Body of pancreas (tissue), 4 donors: ENCODE data around the gene BARX1. TPM values are rescaled to one million over a fixed set of nuclear protein-coding genes. Genes with fewer than 3 reads are reported as not detected.

Experiments used
- ATAC-seq: fragments of 150-250 bp; one replicate; pipeline ENCODE4 v1.9.1; 2016
- DNase-seq, 4 donors: peaks; one replicate each; pipeline ENCODE4 v3.0.0-alpha.2; 2019
- H3K27ac ChIP-seq, 4 donors: fragments of 200-600 bp; sonication (generic); 1 replicate in 3 of 4; 2 replicates in 1 of 4; pipeline versions ENCODE4 v1.5.1 to v1.6.1; 2016 to 2019; ENCODE audit warnings: mild to moderate bottlenecking in 1 of 4, mixed read lengths in 1 of 4, moderate library complexity in 1 of 4
- H3K27me3 ChIP-seq, 2 donors: fragments of 200-600 bp; sonication (generic); one replicate each; pipeline ENCODE4 v1.6.0; 2016; ENCODE audit warnings: mild to moderate bottlenecking in 1 of 2
- H3K36me3 ChIP-seq, 2 donors: fragments of 200-600 bp; sonication (generic); replicated peaks in 1 of 2; 2 replicates each; pipeline ENCODE4 v1.5.1; 2016; ENCODE audit warnings: low read depth in 2 of 2; ENCODE audit not compliant: insufficient read depth in 1 of 2
- H3K4me1 ChIP-seq: fragments of 200-600 bp; sonication (generic); one replicate; pipeline ENCODE4 v1.6.0; 2016
- H3K4me3 ChIP-seq, 2 donors: fragments of 200-600 bp; sonication (generic); 1 replicate in 1 of 2; 2 replicates in 1 of 2; pipeline ENCODE4 v1.5.1; 2016 to 2019
- H3K9me3 ChIP-seq, 3 donors: fragments of 200-600 bp; sonication (generic); 1 replicate in 2 of 3; 2 replicates in 1 of 3; pipeline ENCODE4 v1.5.1; 2016
- POLR2A ChIP-seq, 3 donors: fragments of 450-650 bp; IDR thresholded peaks; one replicate each; pipeline ENCODE4 v1.6.1; 2016; ENCODE audit warnings: antibody characterized with exemption in 3 of 3, mild to moderate bottlenecking in 2 of 3
- whole genome bisulfite sequencing, 2 donors: methylation state at CpG; one replicate each; pipeline ENCODE4 v1.1.5; 2017; 5-methylcytosine and 5-hydroxymethylcytosine counted together
- intact Hi-C: fragments of 100-400 bp; cut with DNase I; formaldehyde crosslinking; loops from one replicate; pipeline ENCODE4 v1.15.1; 2023
- total RNA-seq, 2 donors: library from RNA; depleted of rRNA; stranded (reverse); fragments of >200 nt; gene quantifications; one replicate each; pipeline ENCODE4 v1.1.0, GENCODE V29; 2016
- TF ChIP-seq, protein P1 (sequence below), 7 experiments: fragments of 450-650 bp in 4 of 7; fragments of 200-600 bp in 3 of 7; sonication (generic) in 3 of 7; IDR thresholded peaks; one replicate each; pipeline ENCODE4 v1.5.1; 2016 to 2019; ENCODE audit warnings: antibody characterized with exemption in 7 of 7

The BARX1 gene
- total RNA-seq, 2 donors from 2014 or later = 0.26 to 5.6 TPM

DNA sequence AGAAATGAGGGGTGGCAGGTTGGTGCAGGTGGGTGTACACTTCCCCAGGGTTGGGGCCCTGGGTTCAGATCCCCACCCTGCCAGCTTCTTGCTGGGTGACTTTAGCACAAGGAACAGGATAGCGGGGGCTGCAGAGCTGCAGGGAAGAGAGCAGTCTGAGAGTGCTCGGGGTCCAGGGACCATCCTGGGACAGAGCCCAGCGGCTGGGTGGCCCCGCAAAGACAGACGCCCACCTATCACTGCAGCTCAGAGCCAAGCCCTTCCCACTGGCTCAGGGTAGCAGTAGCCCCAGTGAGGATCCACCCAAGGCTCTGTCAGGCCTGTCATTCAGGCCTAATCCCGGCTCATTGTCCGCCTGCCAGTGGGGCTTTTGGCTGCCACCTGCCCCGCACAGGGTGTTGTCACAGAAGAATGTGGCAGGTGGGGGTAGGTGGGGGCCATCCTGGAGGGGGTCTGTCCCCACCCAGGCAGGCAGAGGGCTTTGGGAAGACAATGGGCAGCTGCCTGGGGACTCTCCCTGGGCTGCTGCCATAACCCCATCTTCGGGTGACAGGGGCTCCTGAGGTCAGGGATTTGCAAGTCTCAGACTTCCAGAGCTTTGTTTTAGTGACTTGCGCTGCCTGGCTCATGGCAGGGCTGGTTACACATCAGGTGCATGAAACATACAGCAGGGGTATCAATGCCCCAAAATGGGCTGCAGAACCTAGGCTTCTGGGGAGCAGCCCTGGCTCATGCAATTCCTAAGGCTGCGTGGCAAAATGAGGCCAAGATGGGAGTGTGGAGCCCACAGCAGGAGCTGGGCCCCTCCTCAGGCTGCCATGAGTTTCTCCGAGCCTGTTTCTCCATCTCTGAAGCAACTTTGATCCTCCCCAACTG lies 52.1 kb downstream of the BARX1 start:
- H3K27ac ChIP-seq = no peak overlapping the region
- 76 to 90% methylated on average over 5 to 9 of the region's 12 CpGs for WGBS, 2 donors
- no peak overlapping the region for H3K4me3 ChIP-seq
- no peaks in the 10 kb centered on the region for H3K27me3 ChIP-seq
- H3K9me3 ChIP-seq = no peaks in the 10 kb centered on the region
- ATAC-seq (no peak), DNase-seq (peak in 1 of 4 donors; percentile 4)
- no peaks in the 10 kb centered on the region for H3K4me1 ChIP-seq
- TF ChIP-seq, protein P1, sequence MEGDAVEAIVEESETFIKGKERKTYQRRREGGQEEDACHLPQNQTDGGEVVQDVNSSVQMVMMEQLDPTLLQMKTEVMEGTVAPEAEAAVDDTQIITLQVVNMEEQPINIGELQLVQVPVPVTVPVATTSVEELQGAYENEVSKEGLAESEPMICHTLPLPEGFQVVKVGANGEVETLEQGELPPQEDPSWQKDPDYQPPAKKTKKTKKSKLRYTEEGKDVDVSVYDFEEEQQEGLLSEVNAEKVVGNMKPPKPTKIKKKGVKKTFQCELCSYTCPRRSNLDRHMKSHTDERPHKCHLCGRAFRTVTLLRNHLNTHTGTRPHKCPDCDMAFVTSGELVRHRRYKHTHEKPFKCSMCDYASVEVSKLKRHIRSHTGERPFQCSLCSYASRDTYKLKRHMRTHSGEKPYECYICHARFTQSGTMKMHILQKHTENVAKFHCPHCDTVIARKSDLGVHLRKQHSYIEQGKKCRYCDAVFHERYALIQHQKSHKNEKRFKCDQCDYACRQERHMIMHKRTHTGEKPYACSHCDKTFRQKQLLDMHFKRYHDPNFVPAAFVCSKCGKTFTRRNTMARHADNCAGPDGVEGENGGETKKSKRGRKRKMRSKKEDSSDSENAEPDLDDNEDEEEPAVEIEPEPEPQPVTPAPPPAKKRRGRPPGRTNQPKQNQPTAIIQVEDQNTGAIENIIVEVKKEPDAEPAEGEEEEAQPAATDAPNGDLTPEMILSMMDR (IDR thresholded peaks at IDR 0.05) = no peak
- no peak for TF ChIP-seq POLR2A (IDR thresholded peaks at IDR 0.05)
- H3K36me3 ChIP-seq = no peaks in the 10 kb centered on the region
- intact Hi-C loops = no loop called here

DNA sequence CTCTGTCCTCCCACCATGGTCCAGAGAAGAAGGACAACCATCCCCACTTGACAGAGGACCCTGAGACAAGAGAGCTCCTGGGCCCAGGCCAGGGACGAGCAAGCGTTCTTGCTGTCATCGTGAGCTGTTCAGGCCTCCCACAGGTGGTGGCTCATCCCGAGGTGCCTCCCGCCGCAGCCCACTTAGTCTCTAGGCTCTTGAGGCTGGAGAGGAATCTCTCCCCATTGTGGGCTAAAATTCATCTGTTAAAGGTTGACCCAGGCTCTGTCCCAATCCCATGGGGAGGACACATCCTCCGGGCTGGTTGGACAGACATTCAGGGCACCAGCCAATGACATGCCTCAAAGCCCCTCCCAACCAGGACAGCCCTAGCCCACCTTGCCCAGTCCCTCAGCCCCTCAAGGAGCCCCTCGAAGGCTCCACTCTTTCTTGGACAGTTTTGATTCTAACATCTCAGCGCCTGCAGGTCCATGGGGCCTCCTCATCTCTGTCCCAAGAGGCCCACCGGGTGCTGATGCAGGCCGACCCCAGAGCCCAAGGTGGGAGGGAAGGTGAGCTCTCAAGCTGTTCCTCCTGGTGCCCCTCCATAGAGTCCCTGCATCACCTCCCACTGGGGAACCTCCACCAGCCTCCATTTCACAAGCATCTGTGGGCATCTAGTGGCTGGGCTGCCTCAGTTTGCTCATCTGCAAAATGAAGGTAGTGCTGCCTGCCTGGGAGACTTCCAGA lies 52.9 kb downstream of the BARX1 start:
- H3K4me3 ChIP-seq = no peak overlapping the region
- intact Hi-C loops = no loop called here
- WGBS, 2 donors = 85 to 92% methylated on average over 9 to 11 of the region's 11 CpGs
- DNase-seq = peak in 2 of 4 donors; percentile 4 to 5
- H3K4me1 ChIP-seq = no peaks in the 10 kb centered on the region
- no peaks in the 10 kb centered on the region for H3K9me3 ChIP-seq
- no peak for ATAC-seq
- H3K27me3 ChIP-seq = no peaks in the 10 kb centered on the region
- H3K36me3 ChIP-seq = no peaks in the 10 kb centered on the region
- no peak overlapping the region for H3K27ac ChIP-seq
- TF ChIP-seq, protein P1 (IDR thresholded peaks at IDR 0.05) = no peak
- no peak for TF ChIP-seq POLR2A (IDR thresholded peaks at IDR 0.05)

Other genes starting within 250 kb of the BARX1 start
- 10 to 100 TPM; 11.7 to 12.2 TPM for gene PTPDC1, start 129.1 kb upstream of the BARX1 start, total RNA-seq